GM11168 (cell line): ENCODE measurements around the gene EEF1A2.
"Not testable (repeated sequence)": the region's sequence is repeated elsewhere in the genome, so short reads cannot be mapped to it uniquely, and the experiment has no call there.

Experiments used
- in situ Hi-C: fragments of 300-500 bp; cut with MboI; formaldehyde crosslinking; loops from one replicate; pipeline ENCODE4 v1.12.0; 2022; ENCODE audit warnings: low sequenced_read_pairs; ENCODE audit not compliant: unreplicated experiment

The EEF1A2 gene

DNA sequence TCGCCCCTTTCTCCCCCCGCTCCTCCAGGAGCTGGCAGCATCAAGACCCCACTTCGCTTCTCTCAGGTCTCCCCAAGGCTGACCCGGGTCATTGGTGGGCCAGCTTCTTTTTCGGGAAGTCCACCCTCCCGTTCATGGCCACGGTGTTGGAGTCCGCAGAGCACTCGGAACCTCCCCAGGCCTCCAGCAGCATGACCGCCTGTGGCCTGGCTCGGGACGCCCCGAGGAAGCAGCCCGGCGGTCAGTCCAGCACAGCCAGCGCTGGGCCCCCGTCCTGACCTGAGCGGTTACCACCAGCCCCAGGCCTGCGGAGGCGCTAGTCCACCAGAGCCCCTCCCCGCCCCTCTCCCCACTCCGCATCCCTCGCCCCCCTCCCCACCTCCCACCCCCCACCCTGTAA, 22.7 kb upstream of the EEF1A2 start:
- in situ Hi-C loops, result no loop called here

DNA sequence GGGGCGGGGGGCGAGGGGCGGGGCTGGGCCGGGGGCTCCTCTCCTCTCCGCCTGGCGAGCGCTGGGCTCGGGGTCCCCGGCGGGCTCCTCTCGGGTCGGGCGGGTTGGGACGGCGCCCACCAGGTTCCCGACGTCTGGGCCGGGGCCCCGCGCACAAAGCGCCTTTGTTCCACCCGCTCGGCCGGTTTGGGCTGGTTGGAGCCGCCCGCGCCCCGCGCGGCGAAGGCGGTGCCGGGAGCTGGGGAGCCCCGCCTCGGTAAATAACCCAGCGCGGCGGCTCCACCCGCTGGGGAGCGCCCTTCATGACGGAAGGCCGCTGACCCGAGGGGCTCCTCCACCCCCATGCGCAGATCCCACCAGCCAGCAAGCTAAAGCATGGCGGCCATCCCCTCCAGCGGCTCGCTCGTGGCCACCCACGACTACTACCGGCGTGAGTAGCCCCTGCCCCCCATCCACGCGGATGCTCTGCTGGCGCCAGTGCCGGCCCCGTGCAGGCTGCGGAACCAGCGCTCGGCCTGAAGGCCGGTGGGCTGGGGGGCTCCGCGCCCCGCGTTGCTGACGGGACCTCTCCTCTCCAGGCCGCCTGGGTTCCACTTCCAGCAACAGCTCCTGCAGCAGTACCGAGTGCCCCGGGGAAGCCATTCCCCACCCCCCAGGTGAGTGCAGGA, 22.2 kb upstream of the EEF1A2 start:
- in situ Hi-C loops, result no loop called here

DNA sequence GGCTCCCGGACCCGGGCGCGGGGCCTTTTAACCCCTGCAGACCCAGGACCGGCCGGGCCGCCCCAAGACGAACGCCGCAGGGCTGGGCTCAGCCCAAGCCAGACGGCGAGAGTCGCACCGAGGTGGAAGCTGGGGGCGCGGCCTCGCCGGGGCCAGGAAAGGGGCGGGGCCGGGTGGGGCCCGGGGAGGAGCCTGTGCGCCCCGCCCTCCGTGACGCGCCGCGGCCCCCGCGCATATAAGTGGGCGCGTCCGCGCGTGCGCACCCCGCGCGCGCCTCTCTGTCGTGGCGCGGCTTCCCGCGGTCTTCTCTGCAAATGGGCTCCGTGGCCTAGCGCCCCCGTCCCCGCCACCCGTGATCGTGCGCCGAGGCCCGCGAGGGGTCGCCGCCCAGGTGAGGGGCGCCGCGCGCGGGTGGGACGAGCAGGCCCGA, 21.6 kb upstream of the EEF1A2 start, which contains the start of gene PPDPF:
Gene PPDPF (plus strand): TSS at position 262 of the 430 bp plus-strand sequence. CDS start 544 bp downstream, outside the sequence.
- in situ Hi-C loops, result no loop called here

GRCh38 chr20:63519668-63520503, 21.0 kb upstream of the EEF1A2 start:
- in situ Hi-C loops, result no loop called here

DNA sequence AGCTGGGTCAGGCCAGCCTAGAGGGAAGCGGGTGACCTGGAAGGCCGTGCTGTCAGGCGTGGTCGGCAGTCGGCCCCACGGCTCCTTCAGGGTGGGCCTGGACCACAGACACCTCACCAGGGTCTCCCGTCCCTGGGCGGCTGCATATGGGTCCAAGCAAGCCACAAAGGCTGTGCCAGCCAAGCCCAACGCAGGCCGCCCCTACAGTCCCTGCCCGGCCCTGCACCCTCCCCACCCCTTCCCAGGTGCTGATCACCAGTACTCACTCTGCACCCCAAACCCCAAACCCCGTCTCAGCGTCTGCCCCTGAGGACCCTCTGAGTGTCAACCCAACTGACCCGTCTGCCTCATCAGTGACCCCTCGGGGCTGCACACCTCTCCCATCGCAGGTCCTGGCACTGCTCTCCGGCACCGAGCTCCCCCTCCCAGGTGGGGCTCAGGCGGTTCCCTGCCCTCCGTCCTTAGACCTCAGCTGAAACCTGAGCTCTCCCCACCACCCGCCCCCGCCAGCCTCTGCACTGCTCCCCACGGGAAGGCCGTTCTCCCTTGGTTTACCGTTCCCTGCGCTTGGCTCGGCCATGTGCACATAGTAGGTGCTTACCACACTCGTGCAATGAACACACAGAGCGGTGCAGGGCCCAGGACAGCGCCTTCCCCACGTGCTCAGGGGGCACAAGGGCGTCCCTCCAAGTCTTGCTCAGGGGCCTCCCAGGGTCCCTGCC, 20.2 kb upstream of the EEF1A2 start:
- in situ Hi-C loops, result no loop called here

DNA sequence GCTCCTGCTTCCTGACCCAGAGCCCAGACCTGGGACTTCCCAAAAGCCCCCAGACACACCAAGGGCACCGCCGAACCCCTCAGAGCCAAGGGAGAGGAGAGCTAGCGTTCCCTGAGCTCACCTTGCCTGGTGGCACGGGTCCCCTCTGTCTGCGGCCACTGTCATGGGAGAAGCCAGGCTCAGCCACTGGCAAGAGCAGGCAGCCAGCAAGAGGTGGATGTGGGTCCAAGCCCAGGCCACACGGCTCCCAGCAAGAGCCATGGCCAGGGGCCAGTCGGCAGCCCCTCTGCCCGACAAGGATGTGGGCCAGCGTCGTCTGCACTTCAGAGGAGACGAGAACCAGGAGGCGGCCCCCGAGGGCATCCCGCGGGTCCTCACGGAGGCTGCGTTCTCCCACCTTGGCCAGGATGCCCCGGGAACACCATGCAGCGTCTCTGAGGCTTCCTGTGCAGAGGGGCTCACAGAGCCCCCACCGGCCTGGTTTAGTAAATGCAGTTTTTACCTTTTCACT, 19.5 kb upstream of the EEF1A2 start:
- in situ Hi-C loops, result no loop called here

DNA sequence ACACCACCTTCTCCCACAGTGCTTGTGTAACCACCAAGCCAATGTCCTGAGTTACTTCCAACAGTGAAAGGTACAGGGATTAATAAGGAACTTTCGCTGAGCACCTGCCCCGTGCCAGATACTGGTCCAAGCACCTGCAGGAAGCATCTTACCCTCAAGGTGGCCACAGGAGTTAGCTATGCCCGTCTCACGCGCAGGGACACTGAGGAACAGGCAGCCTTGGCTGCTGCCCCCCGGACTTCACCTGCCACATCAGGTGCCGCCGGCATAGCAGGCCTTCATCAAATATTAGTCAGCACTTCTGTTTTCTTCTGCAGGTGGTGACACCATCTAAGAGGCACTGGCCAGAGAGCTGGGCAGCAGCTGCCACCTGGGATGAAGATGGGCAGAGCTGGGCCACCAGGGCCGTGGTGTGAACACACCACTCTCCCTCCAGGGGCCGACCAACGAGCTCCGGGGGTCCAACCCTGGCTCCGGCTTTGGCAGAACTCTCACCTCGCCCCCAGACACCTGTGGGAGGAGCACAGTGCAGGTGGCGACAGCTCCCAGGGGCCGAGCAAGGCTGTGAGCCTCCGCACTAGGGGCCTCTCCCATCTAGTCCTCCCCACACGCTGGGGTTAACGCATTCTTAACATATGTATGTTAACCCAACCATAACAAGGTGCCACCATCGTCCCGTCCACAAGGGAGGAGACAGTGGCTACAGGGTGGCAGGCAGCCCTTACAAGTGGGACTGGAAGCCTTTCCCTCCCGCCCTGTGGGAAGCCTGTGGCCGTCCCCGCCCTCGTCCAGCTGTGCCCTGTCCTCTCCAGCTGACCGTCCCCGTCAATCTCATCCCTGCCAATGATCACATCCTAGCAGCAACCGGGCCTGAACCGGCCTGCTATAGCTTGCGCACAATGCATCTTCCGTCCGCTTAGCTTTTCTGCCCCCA, 18.8 kb upstream of the EEF1A2 start:
- in situ Hi-C loops, result no loop called here

DNA sequence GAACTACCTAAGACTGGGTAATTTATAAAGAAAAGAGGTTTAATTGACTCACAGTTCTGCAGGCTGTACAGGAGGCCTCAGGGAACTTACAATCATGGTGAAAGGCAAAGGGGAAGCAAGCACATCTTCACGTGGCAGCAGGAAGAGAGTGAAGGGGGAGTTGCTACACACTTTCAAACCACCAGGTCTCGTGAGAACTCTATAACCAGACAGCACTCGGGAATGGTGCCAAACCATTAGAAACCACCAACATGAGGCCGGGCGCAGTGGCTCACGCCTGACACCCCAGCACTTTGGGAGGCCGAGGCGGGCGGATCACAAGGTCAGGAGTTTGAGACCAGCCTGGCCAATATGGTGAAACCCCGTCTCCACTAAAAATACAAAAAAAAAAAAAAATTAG, 15.6 kb upstream of the EEF1A2 start:
- in situ Hi-C loops, result not testable (repeated sequence)

DNA sequence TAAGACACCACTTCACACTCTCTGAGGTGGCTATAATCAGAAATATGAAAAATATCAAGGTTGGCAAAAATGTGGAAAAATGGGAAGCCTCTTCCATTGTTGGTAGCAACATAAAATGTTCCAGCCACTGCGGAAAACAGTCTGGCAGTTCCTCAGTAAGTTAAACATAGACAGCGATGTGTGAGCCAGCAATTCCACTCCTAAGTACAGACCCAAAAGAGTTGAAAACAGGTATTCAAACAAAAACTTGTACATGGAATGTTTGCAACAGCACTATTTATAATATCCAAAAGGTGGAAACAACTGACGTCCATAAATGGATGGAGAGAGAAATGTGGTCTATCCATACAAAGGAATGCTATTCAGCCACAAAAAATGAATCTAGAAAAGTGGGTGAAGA, 14.3 kb upstream of the EEF1A2 start:
- in situ Hi-C loops, result no loop called here

- in situ Hi-C loops, result no loop called here
Measured at GRCh38 chr20:63509088-63509564, 10.2 kb upstream of the EEF1A2 start.

- in situ Hi-C loops, result no loop called here
Measured at GRCh38 chr20:63508072-63508768, 9.3 kb upstream of the EEF1A2 start.

GRCh38 chr20:63507083-63507743, 8.3 kb upstream of the EEF1A2 start:
- in situ Hi-C loops, result no loop called here

GRCh38 chr20:63505723-63506122, 6.8 kb upstream of the EEF1A2 start:
- in situ Hi-C loops, result no loop called here

GRCh38 chr20:63505281-63505680, 6.4 kb upstream of the EEF1A2 start:
- in situ Hi-C loops, result no loop called here

DNA sequence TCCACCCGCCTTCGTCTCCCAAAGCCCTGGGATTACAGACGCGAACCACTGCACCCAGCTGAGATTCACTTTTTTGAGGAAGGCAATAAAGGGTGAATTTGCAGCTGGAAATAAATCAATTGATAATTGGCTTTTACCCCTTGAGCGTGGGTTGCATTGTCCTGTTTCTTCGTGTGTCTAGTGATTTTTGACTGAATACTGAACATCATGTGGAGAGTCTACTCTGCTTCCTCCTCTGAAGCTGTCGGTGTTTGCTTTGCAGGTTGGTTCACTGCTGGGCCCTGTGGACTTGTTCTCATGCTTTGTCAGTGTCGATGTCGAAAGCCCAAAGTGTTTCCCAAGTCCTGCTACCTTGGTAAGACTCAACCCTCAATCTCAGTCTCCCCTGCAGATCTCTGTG, 5.8 kb upstream of the EEF1A2 start:
- in situ Hi-C loops, result no loop called here

- in situ Hi-C loops, result no loop called here
Measured at GRCh38 chr20:63503524-63503923, 4.6 kb upstream of the EEF1A2 start.

DNA sequence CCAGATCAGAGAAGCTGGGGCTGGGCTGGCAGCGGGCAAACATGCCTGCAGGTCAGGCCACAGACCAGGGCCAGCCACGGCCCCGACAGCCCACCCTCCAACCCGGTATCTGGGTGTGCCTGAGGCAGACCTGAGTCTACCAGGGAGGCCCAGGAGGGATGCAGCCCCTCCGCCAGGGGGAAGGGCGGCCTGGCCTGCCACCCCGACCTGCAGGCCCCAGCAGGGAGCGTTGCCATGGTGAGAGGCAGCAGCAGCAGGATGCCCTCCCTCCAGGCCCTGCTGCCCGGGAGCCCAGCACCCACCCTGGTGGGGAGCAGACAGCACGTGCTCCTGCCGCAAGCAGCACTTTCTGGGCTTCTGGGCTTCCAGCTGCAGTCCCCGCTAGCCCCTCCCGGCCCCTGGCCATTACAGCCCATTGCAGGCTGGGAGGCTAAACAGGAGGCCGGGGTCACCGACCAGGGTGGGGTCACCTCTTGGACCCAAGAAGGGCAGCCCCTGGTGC, 3.8 kb upstream of the EEF1A2 start:
- in situ Hi-C loops, result no loop called here
